ENCODE data around the gene NETO1. TPM values are rescaled to one million over a fixed set of nuclear protein-coding genes. Genes with fewer than 3 reads are reported as not detected.

The NETO1 gene
- total and polyA plus RNA-seq, 4 donors: not detected

DNA sequence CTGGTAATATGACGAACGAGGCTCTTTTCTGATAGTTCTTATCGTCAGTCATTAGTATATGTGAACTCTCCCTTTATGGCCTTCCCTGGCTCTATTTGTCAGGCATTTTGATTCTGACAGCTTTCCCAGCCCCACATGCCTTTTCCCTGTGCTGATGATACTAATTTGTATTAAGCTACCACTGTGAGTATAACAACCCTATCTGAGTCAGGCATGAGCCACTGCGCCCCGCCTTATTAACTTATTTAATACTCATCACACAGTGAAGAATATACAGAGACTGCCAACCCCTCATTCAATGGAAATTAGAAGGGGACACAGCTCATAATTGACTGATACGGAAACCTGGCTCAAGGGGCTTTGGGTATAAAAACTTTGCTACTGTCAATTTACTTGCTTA lies 140.0 kb downstream of the NETO1 start:
- Histone ChIP-seq H3K36me3 (ENCODE audit: control insufficient read depth in 4 of 4, insufficient read depth in 3 of 4, low read depth in 1 of 4, low read length in 3 of 4) (no peaks in the 10 kb centered on the region), H3K4me3 (ENCODE audit: low read depth in 1 of 3, low read length in 3 of 3) (no peak overlapping the region), H3K4me1 (ENCODE audit: control insufficient read depth in 4 of 4, insufficient read depth in 4 of 4, low read length in 3 of 4) (no peaks in the 10 kb centered on the region), H3K27me3 (ENCODE audit: control insufficient read depth in 4 of 4, insufficient read depth in 4 of 4, low read length in 3 of 4) (peaks cover 0 to 4% (median 0%) of the 10 kb centered on the region in 4 donors), H3K27ac (ENCODE audit: low read depth in 1 of 2, low read length in 2 of 2) (no peak overlapping the region), H3K9ac (ENCODE audit: low read depth in 1 of 2, low read length in 2 of 2) (no peak overlapping the region), H3K9me3 (ENCODE audit: control insufficient read depth in 4 of 4, low read length in 3 of 4) (no peaks in the 10 kb centered on the region)
- 87% methylated on average over 6 of the region's 6 CpGs for WGBS
- DNase-seq (ENCODE audit: low spot score): no peak
- TF ChIP-seq, protein P1, sequence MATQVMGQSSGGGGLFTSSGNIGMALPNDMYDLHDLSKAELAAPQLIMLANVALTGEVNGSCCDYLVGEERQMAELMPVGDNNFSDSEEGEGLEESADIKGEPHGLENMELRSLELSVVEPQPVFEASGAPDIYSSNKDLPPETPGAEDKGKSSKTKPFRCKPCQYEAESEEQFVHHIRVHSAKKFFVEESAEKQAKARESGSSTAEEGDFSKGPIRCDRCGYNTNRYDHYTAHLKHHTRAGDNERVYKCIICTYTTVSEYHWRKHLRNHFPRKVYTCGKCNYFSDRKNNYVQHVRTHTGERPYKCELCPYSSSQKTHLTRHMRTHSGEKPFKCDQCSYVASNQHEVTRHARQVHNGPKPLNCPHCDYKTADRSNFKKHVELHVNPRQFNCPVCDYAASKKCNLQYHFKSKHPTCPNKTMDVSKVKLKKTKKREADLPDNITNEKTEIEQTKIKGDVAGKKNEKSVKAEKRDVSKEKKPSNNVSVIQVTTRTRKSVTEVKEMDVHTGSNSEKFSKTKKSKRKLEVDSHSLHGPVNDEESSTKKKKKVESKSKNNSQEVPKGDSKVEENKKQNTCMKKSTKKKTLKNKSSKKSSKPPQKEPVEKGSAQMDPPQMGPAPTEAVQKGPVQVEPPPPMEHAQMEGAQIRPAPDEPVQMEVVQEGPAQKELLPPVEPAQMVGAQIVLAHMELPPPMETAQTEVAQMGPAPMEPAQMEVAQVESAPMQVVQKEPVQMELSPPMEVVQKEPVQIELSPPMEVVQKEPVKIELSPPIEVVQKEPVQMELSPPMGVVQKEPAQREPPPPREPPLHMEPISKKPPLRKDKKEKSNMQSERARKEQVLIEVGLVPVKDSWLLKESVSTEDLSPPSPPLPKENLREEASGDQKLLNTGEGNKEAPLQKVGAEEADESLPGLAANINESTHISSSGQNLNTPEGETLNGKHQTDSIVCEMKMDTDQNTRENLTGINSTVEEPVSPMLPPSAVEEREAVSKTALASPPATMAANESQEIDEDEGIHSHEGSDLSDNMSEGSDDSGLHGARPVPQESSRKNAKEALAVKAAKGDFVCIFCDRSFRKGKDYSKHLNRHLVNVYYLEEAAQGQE (IDR thresholded peaks at IDR 0.05): no peak
- TF ChIP-seq JUND (IDR thresholded peaks at IDR 0.05) (no peak), HNF4G (IDR thresholded peaks at IDR 0.05) (no peak), TAF1 (conservative IDR thresholded peaks at IDR 0.05) (no peak), GABPA (IDR thresholded peaks at IDR 0.05 in 1 of 2, conservative IDR thresholded peaks at IDR 0.05 in 1 of 2) (no peak), FOXA1 (IDR thresholded peaks at IDR 0.05) (no peak)
- TF ChIP-seq, protein P2, sequence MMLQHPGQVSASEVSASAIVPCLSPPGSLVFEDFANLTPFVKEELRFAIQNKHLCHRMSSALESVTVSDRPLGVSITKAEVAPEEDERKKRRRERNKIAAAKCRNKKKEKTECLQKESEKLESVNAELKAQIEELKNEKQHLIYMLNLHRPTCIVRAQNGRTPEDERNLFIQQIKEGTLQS (IDR thresholded peaks at IDR 0.05): no peak

DNA sequence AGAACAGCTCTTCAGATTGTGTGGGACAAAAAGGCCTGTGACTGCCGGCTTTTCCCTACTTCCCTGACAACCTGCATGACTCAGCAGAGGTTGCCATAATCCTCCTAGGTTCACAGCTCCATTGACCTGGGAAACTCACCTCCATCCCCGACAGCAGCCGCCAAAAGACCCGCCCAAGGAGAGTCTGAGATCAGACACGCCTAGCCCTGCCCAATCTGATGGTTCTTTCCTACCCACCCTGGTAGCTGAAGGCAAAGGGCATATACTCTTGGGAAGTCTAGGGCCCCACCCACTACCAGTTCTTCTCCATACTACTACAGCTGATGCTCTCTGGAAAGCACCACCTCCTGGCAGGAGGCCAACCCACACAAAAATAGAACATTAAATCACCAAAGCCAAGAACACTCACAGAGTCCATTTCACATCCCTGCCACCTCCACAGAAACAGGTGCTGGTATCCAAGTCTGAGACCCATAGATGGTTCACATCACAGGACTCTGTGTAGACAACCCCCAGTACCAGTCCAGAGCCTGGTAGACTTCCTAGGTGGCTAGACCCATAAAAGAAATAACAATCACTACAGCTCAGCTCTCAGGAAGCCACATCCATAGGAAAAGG lies 140.6 kb downstream of the NETO1 start:
- Histone ChIP-seq H3K36me3 (ENCODE audit: control insufficient read depth in 4 of 4, insufficient read depth in 3 of 4, low read depth in 1 of 4, low read length in 3 of 4) (no peaks in the 10 kb centered on the region), H3K9ac (ENCODE audit: low read depth in 1 of 2, low read length in 2 of 2) (no peak overlapping the region), H3K4me1 (ENCODE audit: control insufficient read depth in 4 of 4, insufficient read depth in 4 of 4, low read length in 3 of 4) (no peaks in the 10 kb centered on the region), H3K27me3 (ENCODE audit: control insufficient read depth in 4 of 4, insufficient read depth in 4 of 4, low read length in 3 of 4) (peaks cover 0 to 4% (median 0%) of the 10 kb centered on the region in 4 donors), H3K9me3 (ENCODE audit: control insufficient read depth in 4 of 4, low read length in 3 of 4) (no peaks in the 10 kb centered on the region), H3K27ac (ENCODE audit: low read depth in 1 of 2, low read length in 2 of 2) (no peak overlapping the region), H3K4me3 (ENCODE audit: low read depth in 1 of 3, low read length in 3 of 3) (no peak overlapping the region)
- 66% methylated on average over 5 of the region's 5 CpGs for WGBS
- no peak for DNase-seq (ENCODE audit: low spot score)
- no peak for TF ChIP-seq FOXA1 (IDR thresholded peaks at IDR 0.05)
- TF ChIP-seq YY1 (IDR thresholded peaks at IDR 0.05): no peak
- TF ChIP-seq, protein P3, sequence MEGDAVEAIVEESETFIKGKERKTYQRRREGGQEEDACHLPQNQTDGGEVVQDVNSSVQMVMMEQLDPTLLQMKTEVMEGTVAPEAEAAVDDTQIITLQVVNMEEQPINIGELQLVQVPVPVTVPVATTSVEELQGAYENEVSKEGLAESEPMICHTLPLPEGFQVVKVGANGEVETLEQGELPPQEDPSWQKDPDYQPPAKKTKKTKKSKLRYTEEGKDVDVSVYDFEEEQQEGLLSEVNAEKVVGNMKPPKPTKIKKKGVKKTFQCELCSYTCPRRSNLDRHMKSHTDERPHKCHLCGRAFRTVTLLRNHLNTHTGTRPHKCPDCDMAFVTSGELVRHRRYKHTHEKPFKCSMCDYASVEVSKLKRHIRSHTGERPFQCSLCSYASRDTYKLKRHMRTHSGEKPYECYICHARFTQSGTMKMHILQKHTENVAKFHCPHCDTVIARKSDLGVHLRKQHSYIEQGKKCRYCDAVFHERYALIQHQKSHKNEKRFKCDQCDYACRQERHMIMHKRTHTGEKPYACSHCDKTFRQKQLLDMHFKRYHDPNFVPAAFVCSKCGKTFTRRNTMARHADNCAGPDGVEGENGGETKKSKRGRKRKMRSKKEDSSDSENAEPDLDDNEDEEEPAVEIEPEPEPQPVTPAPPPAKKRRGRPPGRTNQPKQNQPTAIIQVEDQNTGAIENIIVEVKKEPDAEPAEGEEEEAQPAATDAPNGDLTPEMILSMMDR (IDR thresholded peaks at IDR 0.05; ENCODE audit: low read depth, low read length, missing input control): no peak
- TF ChIP-seq JUND (IDR thresholded peaks at IDR 0.05): no peak
- TF ChIP-seq, protein P1 (IDR thresholded peaks at IDR 0.05): no peak
- TF ChIP-seq RXRA (IDR thresholded peaks at IDR 0.05): no peak
- TF ChIP-seq GABPA (IDR thresholded peaks at IDR 0.05 in 1 of 2, conservative IDR thresholded peaks at IDR 0.05 in 1 of 2): no peak
- no peak for TF ChIP-seq SP1 (IDR thresholded peaks at IDR 0.05)
- TF ChIP-seq, protein P4, sequence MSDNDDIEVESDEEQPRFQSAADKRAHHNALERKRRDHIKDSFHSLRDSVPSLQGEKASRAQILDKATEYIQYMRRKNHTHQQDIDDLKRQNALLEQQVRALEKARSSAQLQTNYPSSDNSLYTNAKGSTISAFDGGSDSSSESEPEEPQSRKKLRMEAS (IDR thresholded peaks at IDR 0.05): no peak
- TF ChIP-seq NR2F2 (IDR thresholded peaks at IDR 0.05): no peak
- no peak for TF ChIP-seq RAD21 (IDR thresholded peaks at IDR 0.05)
- no peak for TF ChIP-seq EGR1 (IDR thresholded peaks at IDR 0.05; ENCODE audit: low read depth in 2 of 2)
- TF ChIP-seq, protein P2 (IDR thresholded peaks at IDR 0.05): no peak
- no peak for TF ChIP-seq HNF4A (conservative IDR thresholded peaks at IDR 0.05)
- no peak for TF ChIP-seq FOXA2 (IDR thresholded peaks at IDR 0.05)
